SK-N-SH treated with all-trans-retinoic acid at 6 μM for 48 hours (cell line): ENCODE results near the gene WDR44.

Source experiments
- ATAC-seq: fragments of 200-7000 bp; cut with Tn5 transposase; 3 replicates; pipeline ENCODE4 v1.9.1; 2020; ENCODE audit warnings: mild to moderate bottlenecking, moderate library complexity
- ARNTL ChIP-seq: fragments of 450-650 bp; formaldehyde crosslinking; IDR thresholded peaks from 2 replicates; pipeline ENCODE4 v1.5.0; 2020; ENCODE audit warnings: low read depth, mild to moderate bottlenecking, moderate library complexity, borderline replicate concordance
- BACH2 ChIP-seq: fragments of 250-450 bp; sonication (Bioruptor Pico); IDR thresholded peaks from 2 replicates; pipeline ENCODE4 v1.9.0; 2021; ENCODE audit warnings: mild to moderate bottlenecking, borderline replicate concordance
- ESRRG ChIP-seq: fragments of 250-450 bp; sonication (Bioruptor Pico); IDR thresholded peaks from 2 replicates; pipeline ENCODE4 v1.6.1; 2021; ENCODE audit warnings: mild to moderate bottlenecking
- GLIS3 ChIP-seq: fragments of 250-450 bp; sonication (Bioruptor Pico); IDR thresholded peaks from 2 replicates; pipeline ENCODE4 v1.5.0; 2020; ENCODE audit warnings: mild to moderate bottlenecking, moderate library complexity
- OSR1 ChIP-seq: fragments of 250-450 bp; sonication (Bioruptor Pico); IDR thresholded peaks from 2 replicates; pipeline ENCODE4 v1.8.0; 2022; ENCODE audit warnings: moderate library complexity, mild to moderate bottlenecking, inconsistent platforms
- TCF4 ChIP-seq: fragments of 250-450 bp; sonication (Bioruptor Pico); IDR thresholded peaks from 2 replicates; pipeline ENCODE4 v1.8.0; 2021; ENCODE audit warnings: mild to moderate bottlenecking, moderate library complexity, borderline replicate concordance
- TOX ChIP-seq: fragments of 250-450 bp; sonication (Bioruptor Pico); IDR thresholded peaks from 2 replicates; pipeline ENCODE4 v1.8.0; 2021; ENCODE audit warnings: mild to moderate bottlenecking, moderate library complexity, borderline replicate concordance
- ZC3H10 ChIP-seq: fragments of 250-450 bp; sonication (Bioruptor Pico); IDR thresholded peaks from 2 replicates; pipeline ENCODE4 v1.5.1; 2021; ENCODE audit warnings: mild to moderate bottlenecking, moderate library complexity
- ZFP3 ChIP-seq: fragments of 250-450 bp; sonication (Bioruptor Pico); IDR thresholded peaks from 2 replicates; pipeline ENCODE4 v1.5.0; 2020; ENCODE audit warnings: mild to moderate bottlenecking, moderate library complexity
- ZNF565 ChIP-seq: fragments of 450-650 bp; formaldehyde crosslinking; conservative IDR thresholded peaks from 2 replicates; pipeline ENCODE4 v1.5.0; 2020; ENCODE audit warnings: low read depth, mild to moderate bottlenecking, moderate library complexity

The WDR44 gene

GRCh38 chrX:118499295-118499694 lies 153.4 kb downstream of the WDR44 start:
- no peak for ATAC-seq
- TF ChIP-seq ZFP3 (CRISPR knock-in tag) (no peak), GLIS3 (no peak), ZNF565 (CRISPR knock-in tag) (no peak), ESRRG (CRISPR knock-in tag) (no peak), TOX (CRISPR knock-in tag) (no peak), ZC3H10 (CRISPR knock-in tag) (no peak), OSR1 (CRISPR knock-in tag) (no peak), BACH2 (CRISPR knock-in tag) (no peak), ARNTL (CRISPR knock-in tag) (no peak), TCF4 (CRISPR knock-in tag) (no peak)
